Anterior cingulate cortex (tissue), 58 donors: ENCODE data around the gene CCDC181.
"Not testable (repeated sequence)": the region's sequence is repeated elsewhere in the genome, so short reads cannot be mapped to it uniquely, and the experiment has no call there.

Experiments
- DNase-seq, 58 donors: peaks; one replicate each; lab custom pipeline; 2025; lab: John Stamatoyannopoulos, UW

The CCDC181 gene

GRCh38 chr1:169408340-169408739, 18.9 kb downstream of the CCDC181 start:
- not testable (repeated sequence) for DNase-seq

GRCh38 chr1:169402578-169402977, 24.7 kb downstream of the CCDC181 start:
- DNase-seq = not testable (repeated sequence)

- no peak for DNase-seq
Measured at GRCh38 chr1:169395955-169396354, 31.3 kb downstream of the CCDC181 start.

GRCh38 chr1:169392406-169392805, 34.9 kb downstream of the CCDC181 start:
- DNase-seq = no peak

- DNase-seq = no peak
Measured at GRCh38 chr1:169390303-169390702, 37.0 kb downstream of the CCDC181 start.

GRCh38 chr1:169387399-169387798, 39.9 kb downstream of the CCDC181 start:
- DNase-seq = no peak

GRCh38 chr1:169383449-169383848, 43.8 kb downstream of the CCDC181 start:
- no peak for DNase-seq

GRCh38 chr1:169381162-169381561, 46.1 kb downstream of the CCDC181 start:
- DNase-seq = no peak

- no peak for DNase-seq
Measured at GRCh38 chr1:169371404-169371803, 55.9 kb downstream of the CCDC181 start.

- DNase-seq = peak in 1 of 58 donors; percentile 19
Measured at GRCh38 chr1:169368406-169368769, 58.9 kb downstream of the CCDC181 start.

GRCh38 chr1:169367686-169368405, 59.4 kb downstream of the CCDC181 start, which contains the start of the genes BLZF1 and NME7:
TSS of gene BLZF1 (plus strand) at chr1:169368195. CDS start at chr1:169369523, 1,328 bp downstream.
TSS of gene NME7 (minus strand) at chr1:169367797. CDS start at chr1:169367710, 87 bp downstream.
- DNase-seq = peak; percentile 68 to 97 (median 92)

GRCh38 chr1:169367096-169367685, 60.1 kb downstream of the CCDC181 start:
- no peak for DNase-seq

- no peak for DNase-seq
Measured at GRCh38 chr1:169364948-169365347, 62.3 kb downstream of the CCDC181 start.

- DNase-seq = no peak
Measured at GRCh38 chr1:169363046-169363730, 64.1 kb downstream of the CCDC181 start.

GRCh38 chr1:169361281-169361680, 66.0 kb downstream of the CCDC181 start:
- peak in 1 of 58 donors; percentile 4 for DNase-seq

- DNase-seq = no peak
Measured at GRCh38 chr1:169360415-169360814, 66.9 kb downstream of the CCDC181 start.

- DNase-seq = peak in 6 of 58 donors; percentile 3 to 45 (median 7)
Measured at GRCh38 chr1:169348383-169349036, 78.8 kb downstream of the CCDC181 start.

- DNase-seq = no peak
Measured at GRCh38 chr1:169347688-169348382, 79.4 kb downstream of the CCDC181 start.

GRCh38 chr1:169346036-169346589, 81.2 kb downstream of the CCDC181 start:
- DNase-seq = no peak

GRCh38 chr1:169345511-169345910, 81.8 kb downstream of the CCDC181 start:
- DNase-seq = no peak
